ENCODE data around the gene PCP2. TPM values are rescaled to one million over a fixed set of nuclear protein-coding genes. Genes with fewer than 3 reads are reported as not detected.

The PCP2 gene
- total RNA-seq, 1 experiment from 2014 or later = 1.9 TPM

- Mint-ChIP-seq H3K4me1 (ENCODE audit: low read depth, unreplicated experiment) (peaks cover 8% of the 10 kb centered on the region), H3K4me3 (ENCODE audit: unreplicated experiment) (peak within 1 kb of the TSS; percentile 82), H3K27me3 (ENCODE audit: insufficient read depth, unreplicated experiment) (no peaks in the 10 kb centered on the region), H3K9me3 (ENCODE audit: unreplicated experiment) (no peaks in the 10 kb centered on the region), H3K27ac (ENCODE audit: unreplicated experiment) (peak within 1 kb of the TSS; percentile 77), H3K36me3 (ENCODE audit: insufficient read depth, unreplicated experiment) (peaks cover 11% of the 10 kb centered on the region)
- H3K4me3 ChIP-seq (ENCODE audit: low read depth, low read length) = peak within 1 kb of the TSS; percentile 97
- POLR2A ChIA-PET = interaction anchor here (0.6 kb wide), 2 partner anchors 40 to 57 kb away, joined by 3 to 4 read pairs; no protein-coding TSS in a partner anchor
- CTCF ChIA-PET = interaction anchor here (0.6 to 1.7 kb wide), 26 partner anchors 10 to 1231 kb away, joined by 3 to 34 read pairs (median 4); partner anchors contain the start of genes CAMSAP3, PET100, RETN and XAB2
- no peaks in the 10 kb centered on the region for H3K27me3 ChIP-seq (replicated peaks; ENCODE audit: control insufficient read depth, insufficient read depth, low read length)
- BruUV-seq (replicated peaks) = no TSS peak
- DNase-seq = peak; percentile 79 to 89
- H3K36me3 ChIP-seq (ENCODE audit: control insufficient read depth, insufficient read depth, low read length) = no peaks in the 10 kb centered on the region
- no peaks in the 10 kb centered on the region for H3K9me3 ChIP-seq
- peak; percentile 32 to 94 for TF ChIP-seq CTCF (IDR thresholded peaks at IDR 0.05; ENCODE audit: insufficient read depth in 1 of 2, low read depth in 1 of 2, low read length in 1 of 2, severe bottlenecking in 1 of 2, unreplicated experiment in 1 of 2)
- H3K4me1 ChIP-seq = peaks cover 13% of the 10 kb centered on the region; the same call in 1 of the 2 replicates
- intact Hi-C loops (cut with micrococcal nuclease; ENCODE audit: unreplicated experiment) = loop anchor here (1.0 kb wide), 3 partner anchors 28 to 119 kb away; no protein-coding TSS in a partner anchor
These were observed 47.3 kb upstream of the PCP2 start, which contains the start of gene TRAPPC5 for GRCh38 chr19:7680606-7681339. Gene TRAPPC5, plus strand, starts transcription at chr19:7680833. Its CDS starts 1,421 bp downstream, at chr19:7682254.

GRCh38 chr19:7679771-7680605, 46.5 kb upstream of the PCP2 start:
- H3K36me3 Mint-ChIP-seq (ENCODE audit: insufficient read depth, unreplicated experiment) = peaks cover 5% of the 10 kb centered on the region
- no TSS peak for BruUV-seq (replicated peaks)
- H3K27me3 Mint-ChIP-seq (ENCODE audit: insufficient read depth, unreplicated experiment) = no peaks in the 10 kb centered on the region
- Histone ChIP-seq H3K36me3 (ENCODE audit: control insufficient read depth, insufficient read depth, low read length) (no peaks in the 10 kb centered on the region), H3K4me3 (ENCODE audit: low read depth, low read length) (peak overlapping the region; percentile 97), H3K9me3 (no peaks in the 10 kb centered on the region), H3K4me1 (peaks cover 10% of the 10 kb centered on the region; the same call in 1 of the 2 replicates), H3K27me3 (replicated peaks; ENCODE audit: control insufficient read depth, insufficient read depth, low read length) (no peaks in the 10 kb centered on the region)
- intact Hi-C loops (cut with micrococcal nuclease; ENCODE audit: unreplicated experiment) = loop anchor here (1.0 kb wide), 3 partner anchors 28 to 119 kb away; no protein-coding TSS in a partner anchor
- ChIA-PET CTCF (interaction anchor here (0.6 to 1.7 kb wide), 13 partner anchors 17 to 173 kb away, joined by 3 to 34 read pairs (median 5); partner anchors contain the start of genes CAMSAP3, PET100 and XAB2), POLR2A (no interaction called here)
- H3K27ac Mint-ChIP-seq (ENCODE audit: unreplicated experiment) = no peak overlapping the region
- TF ChIP-seq CTCF (IDR thresholded peaks at IDR 0.05; ENCODE audit: insufficient read depth in 1 of 2, low read depth in 1 of 2, low read length in 1 of 2, severe bottlenecking in 1 of 2, unreplicated experiment in 1 of 2) = no peak
- no peak for DNase-seq
- H3K4me3 Mint-ChIP-seq (ENCODE audit: unreplicated experiment) = peak overlapping the region; percentile 82
- peaks cover under 1% of the 10 kb centered on the region for H3K9me3 Mint-ChIP-seq (ENCODE audit: unreplicated experiment)
- peaks cover under 1% of the 10 kb centered on the region for H3K4me1 Mint-ChIP-seq (ENCODE audit: low read depth, unreplicated experiment)

All from Caco-2 (cell line).